ENCODE data around the gene HOXA4. TPM values are rescaled to one million over a fixed set of nuclear protein-coding genes. Genes with fewer than 3 reads are reported as not detected.
A peak's percentile ranks its signal among the peaks of the same experiment; 100 is the strongest.

HOXA4 gene
- polyA plus RNA-seq, 1 donor from 2014 or later, result not detected

DNA sequence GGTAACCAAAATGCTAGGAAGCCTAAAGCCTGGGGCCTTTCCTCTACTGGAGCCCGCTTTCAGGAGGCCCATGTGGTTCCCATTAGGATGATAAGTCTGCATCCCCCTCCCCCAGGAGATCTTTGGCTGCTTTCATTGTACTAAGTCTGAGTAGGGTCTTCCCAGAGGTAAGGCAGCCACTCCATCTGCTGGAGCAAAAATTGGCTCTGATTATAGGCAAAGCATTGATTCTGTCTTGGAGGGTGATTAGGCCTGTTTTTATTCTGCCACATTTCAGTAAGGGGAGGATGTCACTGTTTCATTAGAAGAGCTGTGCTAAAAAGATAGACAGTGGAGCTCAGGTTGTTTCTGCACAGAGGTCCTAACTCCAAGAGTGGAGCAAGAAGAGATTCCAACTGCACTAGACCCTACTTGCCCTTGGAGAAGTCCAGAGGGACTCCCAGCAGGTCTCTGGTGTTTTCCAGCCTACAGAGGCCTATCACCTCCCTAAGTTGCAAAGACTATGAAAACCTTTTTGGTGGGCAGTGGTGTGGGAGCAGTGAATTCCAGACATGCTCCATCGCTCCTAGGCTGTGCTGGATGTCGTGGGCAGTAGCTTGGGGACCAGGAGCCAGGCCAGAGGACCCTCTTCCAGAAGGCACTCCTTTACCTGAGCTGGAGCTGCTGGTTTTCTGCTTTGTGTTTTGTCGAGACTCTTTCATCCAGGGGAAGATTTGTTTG, 20.9 kb downstream of the HOXA4 start:
- peaks cover 2% of the 10 kb centered on the region for H3K36me3 Mint-ChIP-seq
- H3K9me3 Mint-ChIP-seq, result no peaks in the 10 kb centered on the region
- H3K4me3 Mint-ChIP-seq, result no peak overlapping the region
- peaks cover 0 to 1% (median 0%) of the 10 kb centered on the region in 3 donors for H3K4me1 Mint-ChIP-seq
- no peak overlapping the region for H3K27ac Mint-ChIP-seq
- peaks cover 3% of the 10 kb centered on the region for H3K27me3 Mint-ChIP-seq

DNA sequence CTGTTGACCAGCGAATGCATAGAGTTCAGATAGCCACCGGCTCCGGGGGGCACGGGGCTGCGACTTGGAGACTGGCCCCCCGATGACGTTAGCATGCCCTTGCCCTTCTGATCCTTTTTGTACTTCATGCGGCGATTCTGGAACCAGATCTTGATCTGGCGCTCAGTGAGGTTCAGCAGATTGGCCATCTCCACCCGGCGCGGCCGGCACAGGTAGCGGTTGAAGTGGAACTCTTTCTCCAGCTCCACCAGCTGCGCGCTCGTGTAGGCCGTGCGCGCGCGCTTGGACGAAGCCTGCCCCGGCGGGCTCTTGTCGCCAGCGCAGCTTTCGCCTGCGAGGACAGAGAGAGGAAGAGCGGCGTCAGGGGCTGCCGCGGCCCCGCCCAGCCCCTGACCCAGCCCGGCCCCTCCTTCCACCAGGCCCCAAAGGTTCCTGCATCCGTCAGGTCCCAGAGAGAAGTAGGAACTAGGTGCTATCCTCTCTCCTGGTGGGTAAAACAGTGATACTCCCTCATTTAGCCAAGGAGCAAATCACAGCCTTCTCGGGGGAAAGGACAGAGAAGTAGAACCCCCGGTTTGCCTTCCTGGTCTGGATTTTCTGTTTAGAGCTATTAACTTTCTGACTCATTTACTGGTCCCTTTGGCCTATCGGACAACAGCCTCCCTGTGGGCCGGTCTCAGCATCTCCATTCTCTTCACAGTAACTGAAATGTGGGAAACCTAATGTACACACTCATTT, 22.0 kb downstream of the HOXA4 start:
- H3K36me3 Mint-ChIP-seq, result peaks cover 2% of the 10 kb centered on the region
- H3K27ac Mint-ChIP-seq, result no peak overlapping the region
- H3K4me1 Mint-ChIP-seq, result peaks cover 1 to 4% (median 4%) of the 10 kb centered on the region in 3 donors
- H3K27me3 Mint-ChIP-seq, result peaks cover 12% of the 10 kb centered on the region
- H3K9me3 Mint-ChIP-seq, result no peaks in the 10 kb centered on the region
- no peak overlapping the region for H3K4me3 Mint-ChIP-seq

DNA sequence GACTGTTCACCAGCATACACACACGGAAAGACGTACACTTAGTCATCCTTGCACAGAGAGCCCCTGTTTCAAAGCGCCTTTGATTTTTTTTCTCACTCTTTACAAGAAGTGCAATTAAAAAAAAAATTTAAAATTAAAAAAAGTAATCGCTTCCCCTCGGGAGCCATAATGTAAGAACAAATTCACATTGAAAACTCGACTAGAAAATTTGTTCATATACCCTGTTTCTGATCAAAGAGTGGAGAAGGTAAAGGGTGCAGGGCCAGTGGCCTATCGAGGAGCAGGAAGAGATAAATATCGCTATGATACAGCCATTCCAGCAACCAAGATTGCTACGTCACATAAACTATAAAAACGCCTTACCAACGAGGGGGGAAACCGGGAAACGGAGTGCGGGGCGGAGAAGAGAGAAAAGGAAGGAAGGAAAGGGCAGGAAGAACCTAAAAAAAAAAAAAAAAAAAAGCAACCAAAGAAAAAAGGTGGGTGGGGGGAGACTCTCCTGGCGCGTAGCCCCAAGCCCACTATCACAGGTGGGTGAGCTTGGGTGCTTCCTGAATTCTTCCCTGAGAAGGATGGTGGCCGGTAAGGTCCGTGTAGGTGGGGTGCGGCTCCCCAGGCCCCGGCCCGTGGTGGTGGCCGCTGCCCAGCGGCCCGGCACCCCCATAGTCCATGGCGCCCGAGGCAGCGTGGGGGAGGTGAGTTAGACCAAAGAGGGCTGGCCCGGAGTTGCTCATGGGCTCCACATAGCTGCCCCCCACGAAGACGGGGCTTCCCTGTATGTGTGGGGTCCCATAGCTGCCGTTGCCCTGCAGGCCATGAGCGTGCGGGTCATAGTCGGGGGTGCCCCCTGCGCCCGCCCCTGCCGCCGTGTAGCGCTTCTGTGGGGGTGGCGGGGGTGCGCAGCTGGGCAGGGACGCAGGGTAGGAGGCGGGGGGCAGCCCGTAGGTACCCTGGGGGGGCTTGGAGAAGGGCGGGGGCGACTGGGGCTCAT, 22.9 kb downstream of the HOXA4 start:
- no peak overlapping the region for H3K4me3 Mint-ChIP-seq
- no peaks in the 10 kb centered on the region for H3K9me3 Mint-ChIP-seq
- H3K36me3 Mint-ChIP-seq, result peaks cover 2% of the 10 kb centered on the region
- no peak overlapping the region for H3K27ac Mint-ChIP-seq
- peaks cover 21% of the 10 kb centered on the region for H3K27me3 Mint-ChIP-seq
- peaks cover 1 to 9% (median 6%) of the 10 kb centered on the region in 3 donors for H3K4me1 Mint-ChIP-seq

DNA sequence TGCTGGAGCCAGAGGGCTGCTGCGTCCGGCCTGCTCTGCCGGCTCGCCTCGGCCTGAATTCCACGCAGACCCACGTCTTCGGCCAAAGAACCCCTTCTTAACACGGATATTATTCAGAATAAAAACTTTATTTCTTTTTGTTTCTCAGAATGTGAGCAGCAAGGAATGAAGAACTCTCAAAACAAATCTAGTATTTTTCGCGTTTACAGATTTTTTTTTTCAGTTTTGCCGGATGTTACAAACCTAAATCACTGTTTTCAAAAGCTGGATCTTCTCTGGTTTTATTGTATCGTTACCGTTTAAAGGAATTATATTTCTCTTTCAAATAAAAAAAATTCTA, 23.7 kb downstream of the HOXA4 start:
- Mint-ChIP-seq H3K27ac (no peak overlapping the region), H3K4me1 (peaks cover 1 to 15% (median 12%) of the 10 kb centered on the region in 3 donors), H3K4me3 (no peak overlapping the region), H3K36me3 (peaks cover 2% of the 10 kb centered on the region), H3K9me3 (no peaks in the 10 kb centered on the region), H3K27me3 (peaks cover 27% of the 10 kb centered on the region)

DNA sequence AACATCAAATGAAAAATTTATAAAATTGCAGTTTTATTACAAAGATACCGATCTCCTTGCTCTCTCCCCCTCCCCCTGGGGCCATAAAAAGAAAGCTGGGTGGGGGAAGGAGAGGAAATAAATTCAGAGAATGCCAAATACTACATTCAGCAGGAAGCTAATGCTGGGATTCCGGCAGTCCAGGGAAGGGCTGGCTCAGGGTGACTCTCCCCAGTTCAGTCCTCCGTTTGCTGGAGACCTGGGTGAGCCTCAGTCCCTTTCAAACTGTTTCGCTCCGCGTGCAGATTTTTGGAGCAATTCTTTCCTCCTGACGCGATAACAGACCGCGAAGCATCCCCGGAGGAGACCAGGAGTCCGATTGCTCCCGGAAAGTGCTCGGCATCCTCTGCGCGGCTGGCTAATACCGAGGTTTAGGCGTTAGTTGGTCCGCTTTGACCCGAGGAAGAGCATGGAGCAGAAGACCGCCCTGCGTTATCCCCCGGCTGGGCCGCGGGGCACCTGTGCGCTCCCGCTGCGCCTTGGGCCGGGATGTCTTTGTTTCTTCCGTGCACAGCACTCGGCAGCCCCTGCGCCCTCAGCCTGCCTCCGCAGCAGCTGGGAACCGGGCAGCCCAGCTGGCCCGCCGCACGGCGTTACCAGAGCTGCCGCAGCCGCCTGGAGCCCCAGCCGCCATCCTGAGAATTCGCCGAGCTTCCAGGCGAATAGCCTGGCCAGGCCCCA, 24.2 kb downstream of the HOXA4 start:
- Mint-ChIP-seq H3K4me1 (peaks cover 5 to 19% (median 12%) of the 10 kb centered on the region in 3 donors), H3K27ac (no peak overlapping the region), H3K9me3 (no peaks in the 10 kb centered on the region), H3K27me3 (peaks cover 31% of the 10 kb centered on the region), H3K36me3 (peaks cover 2% of the 10 kb centered on the region), H3K4me3 (no peak overlapping the region)

DNA sequence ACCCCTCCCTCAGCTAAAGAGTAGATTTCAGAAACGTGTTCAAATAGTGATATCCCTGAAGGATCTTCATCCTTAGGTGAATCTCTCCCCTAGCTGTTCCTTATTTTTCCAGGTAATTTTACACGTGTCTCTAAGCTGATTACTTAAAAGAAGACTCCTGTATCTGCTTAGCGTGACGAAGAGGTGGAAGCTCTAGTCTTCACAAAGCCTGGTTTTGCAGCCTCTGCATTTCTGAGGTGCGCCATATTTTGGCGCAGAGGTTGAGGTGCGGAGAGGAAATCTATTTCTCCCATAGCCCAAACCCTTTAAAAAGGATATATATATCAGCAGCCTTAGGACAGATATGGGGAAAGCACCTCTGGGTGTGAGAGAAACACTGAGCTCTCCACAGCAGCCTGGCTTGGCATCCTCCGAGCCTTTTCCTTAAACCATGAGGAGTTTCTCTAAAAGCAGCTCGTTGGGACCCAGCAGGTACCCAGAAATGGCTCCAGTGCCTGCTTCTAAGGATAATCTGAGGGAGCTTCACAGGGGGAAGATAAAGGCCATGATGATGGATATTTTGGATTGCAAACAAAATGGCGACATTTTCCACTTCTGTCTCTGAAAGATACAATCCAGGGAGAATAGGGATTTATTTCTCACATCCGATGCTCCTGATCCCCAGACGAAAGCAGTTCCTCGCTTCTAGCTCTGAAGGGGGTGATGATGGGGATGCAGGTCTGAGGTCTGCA, 25.1 kb downstream of the HOXA4 start:
- Mint-ChIP-seq H3K27me3 (peaks cover 37% of the 10 kb centered on the region), H3K27ac (no peak overlapping the region), H3K4me3 (no peak overlapping the region), H3K36me3 (peaks cover 5% of the 10 kb centered on the region), H3K4me1 (peaks cover 5 to 19% (median 12%) of the 10 kb centered on the region in 3 donors), H3K9me3 (no peaks in the 10 kb centered on the region)

DNA sequence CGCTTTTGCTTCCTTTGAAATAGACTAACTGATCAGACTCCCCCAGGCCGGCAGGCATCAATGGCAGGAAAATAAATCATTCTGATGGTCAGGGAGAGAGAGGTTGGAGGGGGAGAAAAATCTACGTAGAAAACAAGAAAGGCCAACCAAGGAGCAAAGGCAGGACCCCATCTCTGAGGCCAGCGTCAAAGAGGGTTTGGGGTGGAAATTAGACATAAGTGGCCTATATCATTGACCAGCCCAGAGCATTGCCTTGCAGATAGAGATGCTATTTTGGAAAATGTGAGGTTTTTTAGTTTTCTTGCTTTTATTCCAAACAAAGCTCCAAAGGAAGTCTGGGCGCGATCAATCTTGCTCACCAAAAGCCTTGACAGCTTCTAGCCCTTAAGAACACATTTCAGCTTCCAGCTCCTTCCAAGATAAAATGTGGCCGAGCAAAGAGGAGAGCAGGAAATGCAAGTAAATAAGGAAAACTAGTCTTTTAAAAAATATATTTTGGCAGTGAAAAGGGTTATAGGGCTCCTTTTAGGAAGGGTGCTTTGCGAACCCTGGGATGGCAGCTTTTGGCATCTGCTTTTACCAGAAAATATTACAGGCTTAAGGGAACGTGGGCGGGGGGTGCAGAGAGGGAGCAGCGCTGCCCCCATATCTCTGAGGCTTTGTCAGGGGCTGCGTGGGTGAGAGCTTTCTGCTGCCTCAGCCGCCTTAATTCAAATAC, 26.1 kb downstream of the HOXA4 start:
- Mint-ChIP-seq H3K36me3 (peaks cover 9% of the 10 kb centered on the region), H3K4me1 (peaks cover 5 to 19% (median 16%) of the 10 kb centered on the region in 3 donors), H3K9me3 (no peaks in the 10 kb centered on the region), H3K27me3 (peaks cover 39% of the 10 kb centered on the region), H3K27ac (no peak overlapping the region), H3K4me3 (no peak overlapping the region)

DNA sequence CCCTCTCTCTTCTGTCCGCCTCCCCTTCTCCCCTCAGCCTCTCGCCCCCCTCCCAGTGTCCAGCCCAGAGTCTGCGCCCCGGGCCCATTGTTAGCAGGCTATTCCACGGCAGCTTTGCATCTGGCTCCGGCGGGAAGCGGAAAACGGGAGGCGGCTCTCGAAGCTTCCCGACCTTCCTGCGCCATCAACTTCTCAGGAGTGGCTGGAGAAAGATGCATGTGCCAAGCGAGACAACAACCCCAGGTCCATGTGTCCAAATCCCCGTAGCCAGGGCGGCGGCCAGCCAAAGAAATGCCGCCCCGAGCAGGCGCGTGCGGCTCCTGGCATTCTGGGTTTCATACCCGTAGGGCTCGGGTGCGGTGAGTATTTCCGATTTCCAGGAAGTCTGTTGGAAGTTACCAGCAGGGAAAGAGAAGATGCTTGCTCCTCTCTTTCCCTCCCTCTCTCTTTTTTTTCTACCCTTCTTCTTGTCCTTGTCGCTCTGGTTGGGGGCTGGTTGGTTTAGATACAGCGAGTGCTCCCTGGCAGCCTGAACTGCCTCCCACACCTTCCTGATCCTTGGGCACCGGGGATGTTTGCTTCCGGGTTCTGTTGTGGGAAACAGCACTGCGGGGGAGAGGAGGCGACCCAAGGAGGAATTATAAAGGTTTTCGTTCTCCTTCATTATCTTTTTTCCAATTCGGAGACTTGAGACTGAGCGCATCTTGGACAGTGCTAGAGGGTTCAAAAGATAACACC, 26.9 kb downstream of the HOXA4 start:
- H3K36me3 Mint-ChIP-seq, result peaks cover 7% of the 10 kb centered on the region
- H3K27me3 Mint-ChIP-seq, result peaks cover 43% of the 10 kb centered on the region
- H3K27ac Mint-ChIP-seq, result peak overlapping the region in 1 of 3 donors; percentile 75
- H3K9me3 Mint-ChIP-seq, result no peaks in the 10 kb centered on the region
- peaks cover 5 to 24% (median 19%) of the 10 kb centered on the region in 3 donors for H3K4me1 Mint-ChIP-seq
- H3K4me3 Mint-ChIP-seq, result peak overlapping the region in 3 of 4 donors; percentile 63 to 72 (median 70)

DNA sequence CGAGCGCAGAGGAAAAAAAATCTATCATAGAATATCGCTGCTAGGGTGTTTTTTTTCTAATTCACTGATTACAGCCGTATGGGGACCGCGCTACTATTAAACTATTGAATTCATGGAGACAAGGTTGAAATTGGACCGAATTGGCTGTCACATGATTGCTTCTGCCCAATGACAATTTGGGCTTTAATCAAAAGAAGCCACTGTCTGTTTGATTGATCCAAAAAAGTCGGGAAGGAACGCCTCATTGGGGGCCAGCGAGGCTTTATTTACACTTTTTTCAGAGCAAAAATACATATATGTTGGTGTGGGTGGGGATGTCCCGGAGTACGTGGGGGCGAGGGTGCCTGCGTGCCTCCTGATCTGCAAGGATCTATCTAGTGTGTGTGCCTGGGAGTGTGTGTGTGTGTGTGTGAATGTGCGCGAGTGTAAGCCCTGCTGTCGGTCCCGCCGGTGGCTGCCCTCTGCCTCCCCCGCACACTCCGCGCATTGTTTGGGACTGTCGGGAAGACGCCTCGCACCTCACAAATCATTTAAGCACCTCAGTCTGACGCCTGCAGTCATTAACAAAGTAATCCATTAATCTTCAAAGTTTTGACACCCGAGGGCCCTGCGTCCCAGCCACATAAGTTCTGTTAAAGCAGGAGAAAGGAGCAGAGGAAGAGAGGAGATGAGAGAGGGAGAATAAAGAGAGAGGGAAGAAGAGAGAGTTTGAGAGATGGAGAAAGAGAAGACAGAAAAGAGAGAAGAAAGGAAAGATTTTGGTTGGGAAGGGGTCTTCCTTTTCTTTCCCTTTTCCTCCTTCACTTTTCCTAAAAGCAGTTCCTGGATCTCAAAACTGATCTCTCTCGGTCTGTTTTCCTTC, 27.7 kb downstream of the HOXA4 start, which contains the start of gene HOXA2:
Gene HOXA2, minus strand, starts transcription at position 103 of the 862 bp plus-strand sequence. CDS start 183 bp downstream, outside the sequence.
- Mint-ChIP-seq H3K4me3 (peak within 1 kb of the TSS; percentile 3 to 81 (median 65)), H3K27me3 (peaks cover 47% of the 10 kb centered on the region), H3K9me3 (no peaks in the 10 kb centered on the region), H3K27ac (peak within 1 kb of the TSS in 1 of 3 donors; percentile 50), H3K36me3 (peaks cover 7% of the 10 kb centered on the region), H3K4me1 (peaks cover 5 to 25% (median 19%) of the 10 kb centered on the region in 3 donors)

DNA sequence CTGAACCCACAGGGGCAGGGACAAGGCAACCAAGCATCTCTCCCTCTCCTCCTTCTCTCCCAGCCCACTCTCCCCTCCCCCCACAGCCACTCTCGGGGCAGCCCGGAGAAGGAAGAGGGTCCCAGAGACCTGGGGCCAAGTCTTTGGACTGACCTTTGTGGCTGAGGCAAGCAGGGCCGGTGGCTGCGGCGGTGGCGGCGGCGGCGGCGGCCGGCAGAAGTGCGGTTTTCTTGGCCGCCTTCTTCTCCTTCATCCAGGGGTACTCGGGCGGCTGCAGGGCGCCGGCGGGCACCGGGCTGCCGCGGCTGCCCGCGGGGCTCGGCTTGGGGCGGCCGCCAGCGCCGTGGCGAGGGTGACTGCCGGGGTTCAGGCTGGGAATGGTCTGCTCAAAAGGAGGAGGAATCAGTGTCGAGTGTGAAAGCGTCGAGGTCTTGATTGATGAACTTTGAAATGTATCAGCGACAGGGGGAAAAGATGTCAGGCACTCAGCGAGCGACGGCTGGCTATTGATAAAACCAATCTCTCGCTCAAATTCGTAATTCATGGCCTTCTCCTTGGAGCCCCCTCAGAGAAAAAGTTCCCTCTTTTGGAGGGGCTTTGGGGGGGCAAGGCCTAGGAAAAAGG, 28.5 kb downstream of the HOXA4 start:
- Mint-ChIP-seq H3K27me3 (peaks cover 54% of the 10 kb centered on the region), H3K4me1 (peaks cover 11 to 29% (median 23%) of the 10 kb centered on the region in 3 donors), H3K4me3 (peak overlapping the region in 3 of 4 donors; percentile 3 to 81 (median 64)), H3K9me3 (no peaks in the 10 kb centered on the region), H3K27ac (no peak overlapping the region), H3K36me3 (peaks cover 7% of the 10 kb centered on the region)

DNA sequence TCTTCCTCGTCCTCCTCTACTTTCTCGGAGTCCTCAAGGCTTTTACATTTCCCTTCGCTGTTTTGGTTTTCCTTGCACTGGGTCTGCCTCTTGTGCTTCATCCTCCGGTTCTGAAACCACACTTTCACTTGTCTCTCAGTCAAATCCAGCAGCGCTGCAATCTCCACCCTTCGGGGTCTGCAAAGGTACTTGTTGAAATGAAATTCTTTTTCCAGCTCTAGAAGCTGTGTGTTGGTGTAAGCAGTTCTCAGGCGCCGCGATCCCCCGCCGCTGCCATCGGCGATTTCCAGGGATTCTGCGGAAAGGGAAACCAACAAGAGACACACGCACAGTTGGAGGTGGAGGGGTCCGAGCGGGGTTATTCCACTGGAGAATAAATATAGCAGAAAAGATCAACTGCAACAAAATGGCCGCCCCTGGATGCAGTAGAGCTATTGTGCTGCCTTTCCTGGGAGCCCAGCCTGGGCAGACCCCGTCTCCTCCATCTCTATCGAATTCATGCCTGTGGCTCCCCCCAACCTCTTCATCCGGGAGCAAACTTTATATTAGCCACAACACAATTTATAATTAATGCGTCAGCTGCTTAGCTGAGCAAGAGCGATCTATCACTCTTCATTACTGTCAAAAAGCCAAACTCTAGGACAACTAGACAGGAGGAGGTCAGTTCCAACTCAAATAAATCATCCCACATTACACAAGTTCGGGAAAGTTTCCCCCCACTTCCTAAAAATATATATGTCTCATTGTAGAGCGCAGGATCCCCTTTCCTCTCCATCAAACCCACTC, 29.2 kb downstream of the HOXA4 start:
- H3K27me3 Mint-ChIP-seq, result peaks cover 55% of the 10 kb centered on the region
- no peaks in the 10 kb centered on the region for H3K9me3 Mint-ChIP-seq
- H3K4me3 Mint-ChIP-seq, result peak overlapping the region in 3 of 4 donors; percentile 63 to 81 (median 64)
- H3K36me3 Mint-ChIP-seq, result peaks cover 7% of the 10 kb centered on the region
- H3K4me1 Mint-ChIP-seq, result peaks cover 12 to 30% (median 24%) of the 10 kb centered on the region in 3 donors
- H3K27ac Mint-ChIP-seq, result no peak overlapping the region
